Endothelial cell of umbilical vein (primary cell): ENCODE measurements around the gene MMP28. TPM values are rescaled to one million over a fixed set of nuclear protein-coding genes. Genes with fewer than 3 reads are reported as not detected.

Source experiments
- BruUV-seq: library from RNA; stranded (reverse); fragments of 400-500 nt; replicated peaks from 2 replicates; lab custom pipeline; 2021; lab: Mats Ljungman, UMichigan
- CTCF ChIA-PET: fragments of 300-600, 350-600 bp; sonication (Branson Sonifier 250); formaldehyde crosslinking; loops from one replicate; lab custom pipeline; 2021; ENCODE audit warnings: antibody characterized with exemption, inconsistent platforms; lab: Charles Lee
- POLR2A ChIA-PET: fragments of 300-600, 350-600 bp; sonication (Branson Sonifier 250); formaldehyde crosslinking; loops from one replicate; lab custom pipeline; 2021; ENCODE audit warnings: antibody characterized with exemption, inconsistent platforms; lab: Charles Lee
- DNase-seq: peaks from one replicate; pipeline ENCODE4 v3.0.0-alpha.2; 2011; ENCODE audit warnings: low read depth, low spot score
- FAIRE-seq: peaks from 2 replicates; lab custom pipeline; 2011; peaks lifted over from hg19 to GRCh38; lab: Jason Lieb, UNC
- H2AFZ ChIP-seq: 2 replicates; pipeline ENCODE4 v1.6.0; 2012; ENCODE audit warnings: low read depth, low read length, control low read depth, inconsistent platforms
- H3K27ac ChIP-seq: 2 replicates; pipeline ENCODE4 v1.5.1; 2011; ENCODE audit warnings: low read depth, mild to moderate bottlenecking, control low read depth, low read length, moderate library complexity; ENCODE audit not compliant: insufficient read depth
- H3K27me3 ChIP-seq, 2 experiments: 2 replicates each; pipeline versions ENCODE4 v1.6.0 to v1.6.1; 2011; ENCODE audit warnings: low read length in 2 of 2, mixed read lengths in 1 of 2; ENCODE audit not compliant: control insufficient read depth in 2 of 2, insufficient read depth in 2 of 2
- H3K36me3 ChIP-seq, 2 experiments: 2 replicates in 1 of 2; 3 replicates in 1 of 2; pipeline ENCODE4 v1.5.1; 2011; ENCODE audit warnings: low read length in 2 of 2, mild to moderate bottlenecking in 1 of 2, moderate library complexity in 1 of 2; ENCODE audit not compliant: control insufficient read depth in 2 of 2, insufficient read depth in 2 of 2; ENCODE audit errors: extremely low read depth in 1 of 2
- H3K4me1 ChIP-seq: 3 replicates; pipeline ENCODE4 v1.5.1; 2011; ENCODE audit warnings: mild to moderate bottlenecking, low read length; ENCODE audit not compliant: control insufficient read depth, insufficient read depth; ENCODE audit errors: extremely low read depth
- H3K4me2 ChIP-seq: 2 replicates; pipeline ENCODE4 v1.6.1; 2011; ENCODE audit warnings: low read length, control low read depth, mixed read lengths; ENCODE audit not compliant: insufficient read depth
- H3K4me3 ChIP-seq, 3 experiments: fragments of 200-600 bp in 1 of 3; sonication (generic), shearing (Covaris generic) in 1 of 3; replicated peaks in 1 of 3; 2 replicates each; pipeline ENCODE4 v1.5.1; 2011 to 2016; ENCODE audit warnings: control low read depth in 3 of 3, low read length in 3 of 3, mild to moderate bottlenecking in 2 of 3, inconsistent platforms in 1 of 3, low read depth in 1 of 3, moderate library complexity in 1 of 3; ENCODE audit not compliant: insufficient read depth in 1 of 3
- H3K79me2 ChIP-seq: 2 replicates; pipeline ENCODE4 v1.6.0; 2012; ENCODE audit warnings: low read length, inconsistent platforms; ENCODE audit not compliant: control insufficient read depth, insufficient read depth
- H3K9ac ChIP-seq: replicated peaks from 2 replicates; pipeline ENCODE3; 2011; ENCODE audit warnings: low read length, control low read depth; ENCODE audit not compliant: insufficient read depth; ENCODE audit errors: extremely low read depth
- H3K9me1 ChIP-seq: replicated peaks from 3 replicates; pipeline ENCODE4 v1.6.0; 2011; ENCODE audit warnings: mild to moderate bottlenecking, low read length; ENCODE audit not compliant: control insufficient read depth, insufficient read depth; ENCODE audit errors: extremely low read depth
- H3K9me3 ChIP-seq: replicated peaks from 2 replicates; pipeline ENCODE4 v1.5.1; 2012; ENCODE audit warnings: low read length, inconsistent platforms; ENCODE audit not compliant: control insufficient read depth, insufficient read depth
- H4K20me1 ChIP-seq: replicated peaks from 2 replicates; pipeline ENCODE3; 2011; ENCODE audit warnings: mild to moderate bottlenecking, low read length; ENCODE audit not compliant: control insufficient read depth, insufficient read depth; ENCODE audit errors: extremely low read depth
- EZH2 ChIP-seq: IDR thresholded peaks from 2 replicates; pipeline ENCODE4 v1.6.1; 2012; ENCODE audit warnings: borderline replicate concordance, low read depth, mild to moderate bottlenecking, moderate library complexity, low read length, inconsistent platforms; ENCODE audit not compliant: severe bottlenecking
- FOS ChIP-seq: IDR thresholded peaks from 2 replicates; pipeline ENCODE4 v1.6.1; 2011; ENCODE audit warnings: mild to moderate bottlenecking, low read length, moderate library complexity, borderline replicate concordance; ENCODE audit not compliant: insufficient read depth
- GATA2 ChIP-seq: IDR thresholded peaks from 2 replicates; pipeline ENCODE4 v1.7.0; 2011; ENCODE audit warnings: low read depth, mild to moderate bottlenecking, moderate library complexity, mixed read lengths, low read length; ENCODE audit not compliant: insufficient read length, insufficient read depth
- JUN ChIP-seq: IDR thresholded peaks from 2 replicates; pipeline ENCODE4 v1.6.1; 2011; ENCODE audit warnings: borderline replicate concordance, low read depth; ENCODE audit not compliant: insufficient read length, insufficient read depth
- MAX ChIP-seq: IDR thresholded peaks from 2 replicates; pipeline ENCODE4 v1.6.1; 2011; ENCODE audit not compliant: insufficient read depth, insufficient read length
- MYC ChIP-seq: IDR thresholded peaks from one replicate; pipeline ENCODE4 v1.6.1; 2011; ENCODE audit warnings: mild to moderate bottlenecking, low read depth, low read length
- POLR2A ChIP-seq: IDR thresholded peaks from 2 replicates; pipeline ENCODE4 v1.6.1; 2012; ENCODE audit warnings: low read depth, mild to moderate bottlenecking, control low read depth, low read length
- dilution Hi-C: fragments of 300-500 bp; cut with MboI; formaldehyde crosslinking; loops from one replicate; pipeline ENCODE4 v1.15.0; 2019; ENCODE audit warnings: low sequenced_read_pairs; ENCODE audit not compliant: extremely low pct_ligation_motif_present
- intact Hi-C: fragments of 100-400 bp; cut with micrococcal nuclease; formaldehyde crosslinking; loops from one replicate; pipeline ENCODE4 v1.10.0; 2022
- polyA plus RNA-seq, 4 experiments: library from polyadenylated mRNA; depleted of rRNA in 3 of 4; stranded (reverse) in 3 of 4; unstranded in 1 of 4; fragments of >200 nt; gene quantifications; 2 replicates each; pipeline versions ENCODE4 v1.2.1 to v1.2.3, GENCODE V29; 2011 to 2012; ENCODE audit warnings: missing spikeins in 1 of 4
- total RNA-seq: library from RNA; stranded (reverse); gene quantifications from 2 replicates; pipeline ENCODE4 v1.2.3, GENCODE V29; 2021
- TF ChIP-seq, protein P1 (sequence below), 2 donors: IDR thresholded peaks; 1 replicate in 1 of 2; 2 replicates in 1 of 2; pipeline ENCODE4 v1.5.1; 2011; ENCODE audit warnings: low read length in 2 of 2, mild to moderate bottlenecking in 2 of 2, moderate library complexity in 2 of 2, control low read depth in 1 of 2, inconsistent platforms in 1 of 2, low read depth in 1 of 2; ENCODE audit not compliant: insufficient read depth in 1 of 2; ENCODE audit errors: extremely low read depth in 1 of 2

The MMP28 gene
- total and polyA plus RNA-seq, 2 donors (not counting 3 experiments of a cell fraction or from before 2014, with no cell fraction given): 6.1 to 7.1 TPM

DNA sequence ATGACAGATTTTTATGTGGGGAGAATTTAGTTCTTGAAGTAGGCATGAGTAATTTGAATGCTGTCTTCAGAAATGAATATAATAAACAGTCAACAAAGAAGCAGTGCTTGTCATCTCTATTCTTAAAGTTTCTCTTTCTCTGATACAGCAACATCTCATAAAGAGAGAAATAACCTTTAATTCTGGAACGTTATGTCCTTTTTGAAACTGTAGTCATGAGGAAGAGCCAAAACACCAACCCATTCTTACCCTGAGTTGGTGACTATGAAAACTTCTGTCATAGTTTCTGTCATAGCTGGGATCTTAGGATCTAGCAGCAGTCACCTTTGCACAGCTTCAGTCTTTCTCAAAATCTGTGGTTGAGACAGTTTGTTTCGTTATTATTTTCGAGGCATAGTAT lies 79.3 kb downstream of the MMP28 start:
- FAIRE-seq: no peak
- Histone ChIP-seq H3K4me1 (peaks cover 15% of the 10 kb centered on the region), H3K27ac (no peak overlapping the region), H3K9ac (no peak overlapping the region), H4K20me1 (peaks cover 2% of the 10 kb centered on the region), H2AFZ (no peak overlapping the region), H3K36me3 (peaks cover 8 to 10% of the 10 kb centered on the region in 2 experiments), H3K9me3 (no peaks in the 10 kb centered on the region), H3K27me3 (no peaks in the 10 kb centered on the region), H3K4me2 (no peak overlapping the region), H3K79me2 (no peaks in the 10 kb centered on the region), H3K4me3 (no peak overlapping the region), H3K9me1 (no peaks in the 10 kb centered on the region)
- BruUV-seq: no TSS peak
- TF ChIP-seq GATA2: no peak
- no peak for TF ChIP-seq EZH2
- TF ChIP-seq POLR2A: no peak
- TF ChIP-seq FOS: no peak
- TF ChIP-seq, protein P1, sequence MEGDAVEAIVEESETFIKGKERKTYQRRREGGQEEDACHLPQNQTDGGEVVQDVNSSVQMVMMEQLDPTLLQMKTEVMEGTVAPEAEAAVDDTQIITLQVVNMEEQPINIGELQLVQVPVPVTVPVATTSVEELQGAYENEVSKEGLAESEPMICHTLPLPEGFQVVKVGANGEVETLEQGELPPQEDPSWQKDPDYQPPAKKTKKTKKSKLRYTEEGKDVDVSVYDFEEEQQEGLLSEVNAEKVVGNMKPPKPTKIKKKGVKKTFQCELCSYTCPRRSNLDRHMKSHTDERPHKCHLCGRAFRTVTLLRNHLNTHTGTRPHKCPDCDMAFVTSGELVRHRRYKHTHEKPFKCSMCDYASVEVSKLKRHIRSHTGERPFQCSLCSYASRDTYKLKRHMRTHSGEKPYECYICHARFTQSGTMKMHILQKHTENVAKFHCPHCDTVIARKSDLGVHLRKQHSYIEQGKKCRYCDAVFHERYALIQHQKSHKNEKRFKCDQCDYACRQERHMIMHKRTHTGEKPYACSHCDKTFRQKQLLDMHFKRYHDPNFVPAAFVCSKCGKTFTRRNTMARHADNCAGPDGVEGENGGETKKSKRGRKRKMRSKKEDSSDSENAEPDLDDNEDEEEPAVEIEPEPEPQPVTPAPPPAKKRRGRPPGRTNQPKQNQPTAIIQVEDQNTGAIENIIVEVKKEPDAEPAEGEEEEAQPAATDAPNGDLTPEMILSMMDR (IDR thresholded peaks at IDR 0.05; ENCODE audit: extremely low read depth in 1 of 2, insufficient read depth in 1 of 2, low read depth in 1 of 2, low read length in 2 of 2): no peak
- TF ChIP-seq MYC: no peak
- no peak for TF ChIP-seq JUN
- no peak for TF ChIP-seq MAX
- intact Hi-C loops (no loop called here), dilution Hi-C loops (no loop called here)
- no peak for DNase-seq
- CTCF ChIA-PET: interaction anchor here (1.3 kb wide), 1 partner anchor 31 kb away, joined by 3 read pairs; no protein-coding TSS in a partner anchor
- POLR2A ChIA-PET: no interaction called here

Other genes with a start within 250 kb of the MMP28 start
- gene SLFN14, start 234.8 kb downstream of the MMP28 start, total RNA-seq: not detected in 2 replicates
- not detected in 2 replicates for gene SLFN14, start 234.8 kb downstream of the MMP28 start, polyA plus RNA-seq
- gene PEX12, start 217.1 kb downstream of the MMP28 start, total RNA-seq: 2.8 and 3.4 TPM in 2 replicates
- 4.5 and 5.7 TPM in 2 replicates for gene PEX12, start 217.1 kb downstream of the MMP28 start, polyA plus RNA-seq
- 198 and 200 TPM in 2 replicates for gene AP2B1, start 208.3 kb downstream of the MMP28 start, total RNA-seq
- gene AP2B1, start 208.3 kb downstream of the MMP28 start, polyA plus RNA-seq: 105 and 106 TPM in 2 replicates
- gene RASL10B, start 64.0 kb downstream of the MMP28 start, total RNA-seq: 0.71 and 0.78 TPM in 2 replicates
- gene RASL10B, start 64.0 kb downstream of the MMP28 start, polyA plus RNA-seq: 0.19 and 0.29 TPM in 2 replicates
- gene GAS2L2, start 42.4 kb downstream of the MMP28 start, total RNA-seq: not detected in 2 replicates
- gene GAS2L2, start 42.4 kb downstream of the MMP28 start, polyA plus RNA-seq: not detected in 2 replicates
- not detected in 2 replicates for gene C17orf50, start 34.8 kb downstream of the MMP28 start, total RNA-seq
- gene C17orf50, start 34.8 kb downstream of the MMP28 start, polyA plus RNA-seq: 0.15 TPM in 1 of 2 replicates, not detected in the other
- 244 and 247 TPM in 2 replicates for gene TAF15, start 13.8 kb upstream of the MMP28 start, total RNA-seq
- gene TAF15, start 13.8 kb upstream of the MMP28 start, polyA plus RNA-seq: 35.7 and 59.4 TPM in 2 replicates
- not detected in 2 replicates for gene HEATR9, start 73.2 kb upstream of the MMP28 start, total RNA-seq
- not detected in 2 replicates for gene HEATR9, start 73.2 kb upstream of the MMP28 start, polyA plus RNA-seq
- gene CCL5, start 84.7 kb upstream of the MMP28 start, total RNA-seq: not detected in 2 replicates
- not detected in 2 replicates for gene CCL5, start 84.7 kb upstream of the MMP28 start, polyA plus RNA-seq
- 0.46 TPM in 1 of 2 replicates, not detected in the other for gene RDM1, start 135.1 kb upstream of the MMP28 start, total RNA-seq
- gene RDM1, start 135.1 kb upstream of the MMP28 start, polyA plus RNA-seq: 0.12 and 0.21 TPM in 2 replicates
- gene LYZL6, start 148.1 kb upstream of the MMP28 start, total RNA-seq: not detected in 2 replicates
- gene LYZL6, start 148.1 kb upstream of the MMP28 start, polyA plus RNA-seq: not detected in 2 replicates
- gene CCL16, start 185.9 kb upstream of the MMP28 start, total RNA-seq: 0.51 and 0.55 TPM in 2 replicates
- gene CCL16, start 185.9 kb upstream of the MMP28 start, polyA plus RNA-seq: 0.18 TPM in 1 of 2 replicates, not detected in the other
- gene CCL14, start 191.1 kb upstream of the MMP28 start, total RNA-seq: 9.5 and 21.3 TPM in 2 replicates
- 25.8 and 29.8 TPM in 2 replicates for gene CCL14, start 191.1 kb upstream of the MMP28 start, polyA plus RNA-seq
- not detected in 2 replicates for gene CCL15, start 205.9 kb upstream of the MMP28 start, total RNA-seq
- not detected in 2 replicates for gene CCL15, start 205.9 kb upstream of the MMP28 start, polyA plus RNA-seq
- gene CCL23, start 222.3 kb upstream of the MMP28 start, total RNA-seq: 1.0 TPM in 1 of 2 replicates, not detected in the other
- gene CCL23, start 222.3 kb upstream of the MMP28 start, polyA plus RNA-seq: 1.1 TPM in 2 replicates